GM12892 (cell line): ENCODE results near the gene EXOC4.

ENCODE experiments used
- DNase-seq: peaks from one replicate; pipeline ENCODE4 v3.0.0; 2011; ENCODE audit not compliant: insufficient read length
- FAIRE-seq: peaks from 2 replicates; lab custom pipeline; 2011; peaks lifted over from hg19 to GRCh38; lab: Jason Lieb, UNC
- POLR2A ChIP-seq: IDR thresholded peaks from 2 replicates; pipeline ENCODE4 v1.6.1; 2011; ENCODE audit warnings: low read depth, low read length, control low read depth
- POLR2AphosphoS5 ChIP-seq: IDR thresholded peaks from 2 replicates; pipeline ENCODE4 v1.6.1; 2011; ENCODE audit warnings: low read depth, low read length, control low read depth
- TAF1 ChIP-seq: IDR thresholded peaks from 2 replicates; pipeline ENCODE4 v1.6.1; 2011; ENCODE audit warnings: low read depth, mild to moderate bottlenecking, control low read depth, low read length, borderline replicate concordance

Gene EXOC4

GRCh38 chr7:133921635-133922182 lies 668.8 kb downstream of the EXOC4 start:
- DNase-seq (no peak), FAIRE-seq (no peak)
- TF ChIP-seq POLR2A = no peak
- no peak for TF ChIP-seq POLR2AphosphoS5

GRCh38 chr7:133923974-133924373 lies 671.1 kb downstream of the EXOC4 start:
- TF ChIP-seq POLR2AphosphoS5 (no peak), TAF1 (no peak), POLR2A (no peak)
- no peak for DNase-seq
- FAIRE-seq = no peak

GRCh38 chr7:133931053-133931452 lies 678.2 kb downstream of the EXOC4 start:
- TF ChIP-seq POLR2AphosphoS5 = no peak
- TF ChIP-seq POLR2A = no peak
- no peak for TF ChIP-seq TAF1
- no peak for FAIRE-seq
- DNase-seq = no peak

- DNase-seq = no peak
- TF ChIP-seq TAF1 = no peak
- TF ChIP-seq POLR2A = no peak
- TF ChIP-seq POLR2AphosphoS5 = no peak
- no peak for FAIRE-seq
These were observed 679.7 kb downstream of the EXOC4 start for GRCh38 chr7:133932591-133932990.

- DNase-seq = no peak
- FAIRE-seq = no peak
- TF ChIP-seq TAF1 (no peak), POLR2AphosphoS5 (no peak), POLR2A (no peak)
These were observed 681.5 kb downstream of the EXOC4 start for GRCh38 chr7:133934262-133934976.

GRCh38 chr7:133934977-133935330 lies 682.1 kb downstream of the EXOC4 start:
- TF ChIP-seq POLR2A (no peak), TAF1 (no peak), POLR2AphosphoS5 (no peak)
- FAIRE-seq (no peak), DNase-seq (no peak)

- no peak for TF ChIP-seq TAF1
- TF ChIP-seq POLR2AphosphoS5 = no peak
- no peak for TF ChIP-seq POLR2A
- FAIRE-seq (no peak), DNase-seq (no peak)
These were observed 683.2 kb downstream of the EXOC4 start for GRCh38 chr7:133936074-133936473.

GRCh38 chr7:133937786-133938185 lies 684.9 kb downstream of the EXOC4 start:
- no peak for TF ChIP-seq POLR2AphosphoS5
- TF ChIP-seq POLR2A = no peak
- DNase-seq = no peak
- FAIRE-seq = no peak

- FAIRE-seq = no peak
- DNase-seq = no peak
- no peak for TF ChIP-seq TAF1
- no peak for TF ChIP-seq POLR2AphosphoS5
- no peak for TF ChIP-seq POLR2A
These were observed 687.5 kb downstream of the EXOC4 start for GRCh38 chr7:133940368-133940767.

- DNase-seq (no peak), FAIRE-seq (no peak)
- TF ChIP-seq POLR2AphosphoS5 (no peak), TAF1 (no peak), POLR2A (no peak)
These were observed 688.6 kb downstream of the EXOC4 start for GRCh38 chr7:133941496-133941895.

- FAIRE-seq (no peak), DNase-seq (no peak)
- TF ChIP-seq POLR2AphosphoS5 = no peak
- no peak for TF ChIP-seq TAF1
- no peak for TF ChIP-seq POLR2A
These were observed 692.6 kb downstream of the EXOC4 start for GRCh38 chr7:133945497-133945896.
